Stomach (tissue), 4 donors: ENCODE measurements around the gene SERINC5.

Experiments used
- EP300 ChIP-seq: sonication (generic); formaldehyde crosslinking; IDR thresholded peaks from one replicate; pipeline ENCODE4 v1.6.1; 2017; ENCODE audit warnings: antibody characterized with exemption
- TF ChIP-seq, protein P1 (sequence below), 7 experiments: fragments of 450-650 bp in 4 of 7; fragments of 200-600 bp in 3 of 7; sonication (generic) in 3 of 7; IDR thresholded peaks; one replicate each; pipeline ENCODE4 v1.5.1; 2016 to 2019; ENCODE audit warnings: antibody characterized with exemption in 7 of 7, control low read depth in 2 of 7, mild to moderate bottlenecking in 1 of 7

DNA sequence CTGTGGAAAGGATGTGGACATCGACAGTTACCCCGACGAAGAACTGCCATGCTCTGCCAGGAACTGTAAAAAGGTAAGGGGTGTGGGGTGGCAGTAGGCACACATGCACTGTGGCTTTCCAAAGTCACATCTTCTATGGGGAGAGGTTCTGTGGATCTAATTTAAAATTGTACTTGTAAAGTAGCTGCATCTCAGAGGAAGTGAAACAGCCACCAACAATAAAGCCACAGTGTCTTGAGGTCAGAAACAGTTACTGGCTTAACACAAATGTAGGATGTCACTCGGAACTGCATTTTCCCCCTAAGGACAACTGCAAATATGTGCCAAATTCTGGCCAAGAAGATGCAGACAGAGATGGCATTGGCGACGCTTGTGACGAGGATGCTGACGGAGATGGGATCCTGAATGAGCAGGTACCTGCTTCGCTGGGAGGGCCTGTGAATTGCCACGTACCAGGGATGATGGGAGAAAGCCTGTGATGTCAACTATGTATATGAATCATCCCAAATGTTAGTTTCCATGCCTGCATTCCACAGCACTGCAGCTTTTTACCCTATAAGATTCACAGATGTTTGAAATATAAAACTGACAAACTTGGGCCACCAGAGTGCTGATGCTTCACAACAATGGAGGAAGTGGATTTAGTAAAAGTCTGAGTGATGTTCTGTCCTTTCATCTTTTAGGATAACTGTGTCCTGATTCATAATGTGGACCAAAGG is 185.4 kb downstream of the SERINC5 start:
- TF ChIP-seq, protein P1, sequence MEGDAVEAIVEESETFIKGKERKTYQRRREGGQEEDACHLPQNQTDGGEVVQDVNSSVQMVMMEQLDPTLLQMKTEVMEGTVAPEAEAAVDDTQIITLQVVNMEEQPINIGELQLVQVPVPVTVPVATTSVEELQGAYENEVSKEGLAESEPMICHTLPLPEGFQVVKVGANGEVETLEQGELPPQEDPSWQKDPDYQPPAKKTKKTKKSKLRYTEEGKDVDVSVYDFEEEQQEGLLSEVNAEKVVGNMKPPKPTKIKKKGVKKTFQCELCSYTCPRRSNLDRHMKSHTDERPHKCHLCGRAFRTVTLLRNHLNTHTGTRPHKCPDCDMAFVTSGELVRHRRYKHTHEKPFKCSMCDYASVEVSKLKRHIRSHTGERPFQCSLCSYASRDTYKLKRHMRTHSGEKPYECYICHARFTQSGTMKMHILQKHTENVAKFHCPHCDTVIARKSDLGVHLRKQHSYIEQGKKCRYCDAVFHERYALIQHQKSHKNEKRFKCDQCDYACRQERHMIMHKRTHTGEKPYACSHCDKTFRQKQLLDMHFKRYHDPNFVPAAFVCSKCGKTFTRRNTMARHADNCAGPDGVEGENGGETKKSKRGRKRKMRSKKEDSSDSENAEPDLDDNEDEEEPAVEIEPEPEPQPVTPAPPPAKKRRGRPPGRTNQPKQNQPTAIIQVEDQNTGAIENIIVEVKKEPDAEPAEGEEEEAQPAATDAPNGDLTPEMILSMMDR (IDR thresholded peaks at IDR 0.05), result no peak
- no peak for TF ChIP-seq EP300
